OCI-LY7 (cell line): Measurements from ENCODE around the gene GPSM3. TPM values are rescaled to one million over a fixed set of nuclear protein-coding genes. Genes with fewer than 3 reads are reported as not detected.
"Not testable (repeated sequence)": the region's sequence is repeated elsewhere in the genome, so short reads cannot be mapped to it uniquely, and the experiment has no call there.

Experiments
- BruUV-seq: library from RNA; stranded (reverse); fragments of 400-500 nt; replicated peaks from 2 replicates; lab custom pipeline; 2021; lab: Mats Ljungman, UMichigan
- CTCF ChIA-PET: fragments of 300-600 bp; sonication (Branson Sonifier 250); formaldehyde crosslinking; loops from one replicate; lab custom pipeline; 2022; ENCODE audit warnings: antibody characterized with exemption; ENCODE audit not compliant: unreplicated experiment; lab: Charles Lee
- POLR2A ChIA-PET: fragments of 300-600 bp; sonication (Branson Sonifier 250); formaldehyde crosslinking; loops from one replicate; lab custom pipeline; 2022; ENCODE audit warnings: antibody characterized with exemption; lab: Charles Lee
- DNase-seq: peaks from one replicate; pipeline ENCODE4 v3.0.0-alpha.2; 2015; ENCODE audit warnings: low spot score
- H2AFZ ChIP-seq: fragments of 200-600 bp; sonication (generic), shearing (Covaris generic); 2 replicates; pipeline ENCODE4 v1.6.1; 2014; ENCODE audit warnings: mild to moderate bottlenecking, antibody characterized with exemption, low read length, moderate library complexity
- H3K27ac ChIP-seq: fragments of 200-600 bp; sonication (generic); 2 replicates; pipeline ENCODE4 v1.5.1; 2014; ENCODE audit warnings: mixed run types, low read depth, mild to moderate bottlenecking, moderate library complexity, low read length, inconsistent platforms; ENCODE audit not compliant: poor library complexity, severe bottlenecking
- H3K36me3 ChIP-seq: fragments of 200-600 bp; sonication (generic); 2 replicates; pipeline ENCODE4 v1.6.1; 2014; ENCODE audit warnings: mild to moderate bottlenecking, antibody characterized with exemption, low read length, moderate library complexity, mixed read lengths; ENCODE audit not compliant: insufficient read depth
- H3K4me1 ChIP-seq: fragments of 200-600 bp; sonication (generic); 2 replicates; pipeline ENCODE4 v1.5.1; 2014; ENCODE audit warnings: mild to moderate bottlenecking, low read length; ENCODE audit not compliant: insufficient read depth, poor library complexity, severe bottlenecking
- H3K4me2 ChIP-seq: fragments of 200-600 bp; sonication (generic); 2 replicates; pipeline ENCODE4 v1.6.1; 2014; ENCODE audit warnings: mild to moderate bottlenecking, low read length
- H3K4me3 ChIP-seq: fragments of 200-600 bp; sonication (generic); 2 replicates; pipeline ENCODE4 v1.5.1; 2014; ENCODE audit warnings: mild to moderate bottlenecking, low read depth, low read length; ENCODE audit not compliant: poor library complexity, severe bottlenecking
- H3K79me2 ChIP-seq: fragments of 200-600 bp; sonication (generic); 2 replicates; pipeline ENCODE4 v1.6.1; 2016; ENCODE audit warnings: low read depth, mild to moderate bottlenecking, low read length, moderate library complexity, mixed read lengths; ENCODE audit not compliant: insufficient read depth
- H3K9me2 ChIP-seq: fragments of 200-600 bp; sonication (generic); 2 replicates; pipeline ENCODE4 v1.6.1; 2016; ENCODE audit warnings: mild to moderate bottlenecking, low read length, mixed read lengths; ENCODE audit not compliant: insufficient read depth
- H3K9me3 ChIP-seq: fragments of 200-600 bp; sonication (generic); 2 replicates; pipeline ENCODE4 v1.6.1; 2014; ENCODE audit warnings: mild to moderate bottlenecking, mixed run types, low read length, mixed read lengths
- H4K20me1 ChIP-seq: fragments of 200-600 bp; sonication (generic); 2 replicates; pipeline ENCODE4 v1.6.1; 2014; ENCODE audit warnings: mild to moderate bottlenecking, antibody characterized with exemption, low read length, moderate library complexity, mixed read lengths; ENCODE audit not compliant: insufficient read depth
- CTCF ChIP-seq: fragments of 200-600 bp; sonication (generic); conservative IDR thresholded peaks from 2 replicates; pipeline ENCODE4 v1.5.1; 2014; ENCODE audit warnings: mild to moderate bottlenecking, antibody characterized with exemption, low read length, moderate library complexity, mixed read lengths
- EZH2phosphoT487 ChIP-seq: fragments of 200-600 bp; sonication (generic); IDR thresholded peaks from 2 replicates; pipeline ENCODE4 v1.6.1; 2018; ENCODE audit warnings: low read depth, borderline replicate concordance, mild to moderate bottlenecking, mixed run types, antibody characterized with exemption, low read length, moderate library complexity, mixed read lengths
- intact Hi-C: fragments of 100-400 bp; cut with micrococcal nuclease; formaldehyde crosslinking; loops from one replicate; pipeline ENCODE4 v1.10.0; 2022; ENCODE audit not compliant: unreplicated experiment
- total RNA-seq, 2 experiments: library from RNA; depleted of rRNA in 1 of 2; stranded (reverse); fragments of >200 nt in 1 of 2; shearing (Covaris generic) in 1 of 2; gene quantifications; 2 replicates each; pipeline ENCODE4 v1.2.3, GENCODE V29; 2014 to 2022

The GPSM3 gene
- total RNA-seq, 2 experiments from 2014 or later = 94.4 to 100 TPM

- intact Hi-C loops = no loop called here
- Histone ChIP-seq H3K9me2 (no peaks in the 10 kb centered on the region), H2AFZ (no peak overlapping the region), H4K20me1 (no peaks in the 10 kb centered on the region), H3K4me3 (no peak overlapping the region), H3K36me3 (peaks cover 53% of the 10 kb centered on the region), H3K27ac (peak overlapping the region; percentile 6), H3K4me2 (peak overlapping the region; percentile 27; the same call in 1 of the 2 replicates), H3K79me2 (peaks cover 26% of the 10 kb centered on the region; the same call in 1 of the 2 replicates), H3K4me1 (peaks cover 43% of the 10 kb centered on the region), H3K9me3 (no peaks in the 10 kb centered on the region)
- no TSS peak for BruUV-seq
- ChIA-PET POLR2A (no interaction called here), CTCF (no interaction called here)
- TF ChIP-seq CTCF (no peak), EZH2phosphoT487 (no peak)
- DNase-seq = no peak
Observed at GRCh38 chr6:32187009-32187709, 5.3 kb downstream of the GPSM3 start.

- H3K9me3 ChIP-seq, H2AFZ ChIP-seq, H3K4me3 ChIP-seq, intact Hi-C loops, BruUV-seq, H4K20me1 ChIP-seq, CTCF ChIA-PET, H3K27ac ChIP-seq, DNase-seq, H3K9me2 ChIP-seq, POLR2A ChIA-PET: not testable (repeated sequence)
- Histone ChIP-seq H3K4me1 (peaks cover 42% of the 10 kb centered on the region), H3K36me3 (peaks cover 56% of the 10 kb centered on the region), H3K79me2 (peaks cover 17% of the 10 kb centered on the region; the same call in 1 of the 2 replicates), H3K4me2 (0 out of 2 replicates have a peak overlapping the region, but pooled peaks have one; percentile 27)
Observed at GRCh38 chr6:32186151-32186840, 6.1 kb downstream of the GPSM3 start.

- H4K20me1 ChIP-seq, H3K4me3 ChIP-seq, H3K9me3 ChIP-seq, BruUV-seq, POLR2A ChIA-PET, H3K9me2 ChIP-seq, H3K4me2 ChIP-seq, DNase-seq, intact Hi-C loops, H2AFZ ChIP-seq, H3K27ac ChIP-seq: not testable (repeated sequence)
- H3K79me2 ChIP-seq = peaks cover 12% of the 10 kb centered on the region; the same call in 1 of the 2 replicates
- H3K4me1 ChIP-seq = peaks cover 36% of the 10 kb centered on the region
- CTCF ChIA-PET = interaction anchor here (0.7 kb wide), 1 partner anchor 287 kb away, joined by 6 read pairs; no protein-coding TSS in a partner anchor
- H3K36me3 ChIP-seq = peaks cover 62% of the 10 kb centered on the region
Observed at GRCh38 chr6:32185681-32186131, 6.7 kb downstream of the GPSM3 start.
